GM21737 (cell line): Measurements from ENCODE around the gene ZDBF2.
"Not testable (repeated sequence)": the region's sequence is repeated elsewhere in the genome, so short reads cannot be mapped to it uniquely, and the experiment has no call there.

Experiments
- ATAC-seq: cut with Tn5 transposase; IDR thresholded peaks from one replicate; pipeline ENCODE4 v1.9.1; 2021; ENCODE audit warnings: mild to moderate bottlenecking, moderate library complexity; ENCODE audit not compliant: unreplicated experiment

Gene ZDBF2

GRCh38 chr2:206274434-206275311, at the start of gene ZDBF2:
Gene ZDBF2 (plus strand): TSS chr2:206274663. CDS start chr2:206281850, 7,187 bp downstream.
- peak; percentile 78 for ATAC-seq

GRCh38 chr2:206225435-206226232, 48.8 kb upstream of the ZDBF2 start:
- ATAC-seq = peak; percentile 90

GRCh38 chr2:206228636-206229035, 45.8 kb upstream of the ZDBF2 start:
- ATAC-seq = not testable (repeated sequence)

DNA sequence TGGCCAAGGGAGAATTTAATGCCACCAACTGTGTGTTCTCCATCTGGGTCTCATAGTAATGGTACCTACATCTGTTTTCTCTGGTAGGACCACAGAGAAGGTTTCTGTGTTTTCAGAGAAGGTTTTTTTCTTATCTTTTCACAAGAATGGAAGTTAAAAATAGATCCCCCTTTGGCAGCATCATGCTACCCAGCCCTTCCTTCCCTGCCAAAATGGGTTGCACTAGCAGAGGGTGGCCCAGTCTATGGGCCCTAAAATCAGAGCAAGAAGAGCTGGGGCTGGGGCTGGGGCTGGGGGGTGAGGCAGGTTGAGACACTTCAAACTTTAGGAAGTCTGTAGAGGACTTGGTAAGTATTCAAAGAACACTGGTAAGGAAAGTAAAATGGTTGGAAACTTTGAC, 44.8 kb upstream of the ZDBF2 start:
- no peak for ATAC-seq

DNA sequence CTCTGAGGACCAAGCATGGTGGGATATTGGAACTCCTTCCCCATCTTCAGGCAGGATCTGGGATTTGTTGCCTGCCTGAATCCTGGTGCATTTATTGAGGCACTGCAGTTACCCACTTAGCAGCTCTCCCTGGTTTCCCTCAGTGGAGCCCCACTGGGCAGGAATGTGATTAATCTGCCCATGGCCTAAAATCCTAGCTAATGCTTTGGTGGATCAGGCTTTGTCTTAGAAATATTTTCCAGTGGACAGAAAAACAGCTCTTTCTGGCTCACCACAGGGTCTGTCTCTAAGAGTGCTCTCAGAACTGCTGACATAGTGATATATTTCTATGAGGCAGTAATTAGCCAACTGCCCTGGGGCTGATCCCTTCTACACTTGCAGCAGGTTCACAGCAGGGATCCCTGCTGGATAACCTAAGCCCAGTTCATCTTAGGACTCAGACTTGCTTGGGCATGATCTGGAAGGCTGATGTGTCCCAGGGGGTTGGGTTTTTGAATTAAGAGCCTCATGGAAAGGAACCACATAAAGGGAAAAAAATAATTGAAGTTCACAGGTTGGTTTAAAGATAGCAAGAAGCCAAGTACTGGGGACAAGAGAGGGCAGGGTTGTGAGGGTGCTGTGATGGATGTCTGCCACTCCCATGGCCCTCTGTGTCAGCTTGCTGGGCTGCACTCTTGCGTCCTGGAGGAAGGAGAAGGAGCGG, 44.3 kb upstream of the ZDBF2 start:
- no peak for ATAC-seq

- no peak for ATAC-seq
Observed at GRCh38 chr2:206231669-206232286, 42.7 kb upstream of the ZDBF2 start.

DNA sequence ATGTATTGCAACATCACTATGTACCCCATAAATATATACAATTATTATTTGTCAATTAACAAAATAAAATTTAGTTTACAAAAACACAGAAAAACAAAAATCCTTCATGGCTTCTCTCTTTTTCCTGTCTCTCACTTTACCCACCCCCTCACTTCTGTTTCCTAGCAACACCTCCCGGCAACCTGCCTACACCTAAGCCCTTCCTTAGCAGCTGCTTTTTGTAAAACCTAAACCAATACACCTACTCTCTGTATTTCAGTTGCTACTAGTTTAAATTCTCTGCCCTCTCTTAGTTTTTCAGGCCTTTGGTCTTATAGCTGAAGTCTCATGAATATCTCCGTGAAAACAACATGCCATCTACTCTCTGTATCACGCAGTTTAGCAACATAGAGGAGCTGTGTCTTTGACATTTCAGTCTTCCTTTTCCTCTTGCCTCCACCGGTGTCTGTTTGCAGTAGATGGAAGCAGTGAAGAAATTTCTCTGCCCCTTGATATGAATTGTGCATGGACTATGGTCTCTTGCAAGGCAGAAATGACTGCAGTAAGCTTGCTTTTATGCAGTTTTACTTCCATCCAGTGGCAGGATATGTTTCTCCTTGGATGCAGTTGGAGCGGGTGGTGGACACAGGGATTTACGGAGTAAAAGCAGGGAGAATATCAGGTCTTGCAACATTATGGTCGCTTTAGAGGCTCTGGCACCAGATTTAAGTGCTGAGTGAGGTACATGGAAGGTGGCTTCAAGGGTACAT, 42.0 kb upstream of the ZDBF2 start:
- no peak for ATAC-seq

DNA sequence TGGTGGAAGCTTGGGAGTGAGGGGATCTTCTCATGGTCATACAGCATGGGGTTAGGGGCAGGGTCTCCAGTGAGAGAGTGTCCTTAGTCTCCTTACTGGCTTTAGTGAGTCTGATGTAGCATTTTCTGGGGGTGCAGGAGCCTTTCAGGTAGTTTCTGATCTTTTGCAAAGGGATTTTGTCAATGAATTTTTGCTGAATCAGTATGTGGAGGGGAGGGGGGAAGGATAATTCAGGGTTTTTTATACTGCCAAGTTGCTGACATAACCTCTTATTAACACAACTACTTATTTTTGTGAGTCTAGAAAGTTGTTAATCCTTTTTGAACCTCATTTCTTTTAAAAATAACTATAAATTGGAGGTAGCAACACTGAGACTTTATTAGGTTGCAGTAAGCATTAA, 35.3 kb upstream of the ZDBF2 start:
- no peak for ATAC-seq

DNA sequence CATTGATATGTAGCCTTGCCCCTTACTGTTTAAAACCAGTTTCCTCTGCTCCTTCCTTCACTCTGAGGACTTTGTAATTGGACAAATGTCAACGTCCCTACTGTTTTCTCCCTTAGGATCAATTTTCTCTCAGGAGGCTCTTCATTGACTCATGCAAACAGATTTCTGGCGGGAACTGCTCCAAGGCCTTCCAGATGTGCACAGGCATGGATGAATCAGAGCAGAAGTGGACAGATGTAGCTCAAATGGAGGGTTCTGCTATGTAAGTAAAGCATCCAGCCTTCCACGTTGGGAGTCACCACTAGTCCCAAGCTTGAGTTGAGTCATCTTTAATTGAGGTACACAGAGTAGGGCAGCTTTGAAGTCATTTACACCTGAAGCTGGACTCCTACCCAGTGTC, 34.1 kb upstream of the ZDBF2 start:
- no peak for ATAC-seq

GRCh38 chr2:206241736-206242135, 32.7 kb upstream of the ZDBF2 start:
- ATAC-seq = no peak

DNA sequence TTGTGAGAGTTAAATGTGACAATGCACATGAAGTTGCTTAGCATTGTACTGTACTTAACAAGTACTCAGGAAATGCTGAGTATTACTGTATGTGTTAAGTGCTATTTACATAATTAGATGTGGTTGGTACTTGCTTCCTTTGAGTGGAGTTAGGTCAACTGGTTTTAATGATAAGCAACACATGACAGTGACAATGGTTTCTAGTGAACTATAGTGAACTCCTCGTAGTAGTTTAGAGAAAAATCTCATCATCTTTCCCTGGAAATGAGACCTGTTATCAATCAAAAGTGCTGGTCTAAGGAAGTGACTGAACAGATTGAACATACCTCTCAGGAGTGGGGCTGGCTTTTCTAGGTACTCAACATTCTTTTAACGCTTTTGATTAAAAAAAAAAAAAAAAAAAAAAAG, 29.2 kb upstream of the ZDBF2 start:
- ATAC-seq = peak; percentile 54

- no peak for ATAC-seq
Observed at GRCh38 chr2:206250041-206250897, 24.2 kb upstream of the ZDBF2 start.

DNA sequence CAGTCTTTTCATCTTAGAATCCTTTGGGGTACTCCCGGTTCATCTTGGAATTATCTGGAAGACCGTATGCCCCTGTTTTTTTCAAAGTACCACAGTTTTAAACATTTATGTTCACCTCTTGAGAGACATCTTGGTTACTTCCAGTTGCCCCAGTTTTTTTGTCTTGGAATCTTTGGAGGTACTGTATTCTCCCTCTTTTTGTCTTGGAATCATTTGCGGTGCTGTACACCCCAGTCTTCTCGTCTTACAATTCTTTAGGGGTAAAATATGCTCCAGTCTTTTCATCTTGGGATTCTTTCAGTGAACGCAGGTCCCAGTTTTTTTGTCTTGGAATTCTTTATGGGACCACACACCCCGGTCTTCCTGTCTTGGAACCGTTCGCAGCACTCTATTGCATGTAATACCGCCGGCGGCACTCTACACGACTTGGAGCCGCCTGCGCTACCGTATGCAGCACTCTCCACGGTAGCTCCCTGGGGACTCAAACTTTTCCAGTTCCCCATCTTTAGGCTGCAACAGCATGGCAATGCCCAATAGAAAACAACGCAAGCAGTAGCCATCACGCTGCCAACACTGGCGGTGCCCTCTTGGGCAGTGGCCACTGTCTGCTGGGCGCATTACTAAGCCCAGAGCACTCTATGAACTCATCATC, 21.2 kb upstream of the ZDBF2 start:
- no peak for ATAC-seq

GRCh38 chr2:206253777-206254166, 20.7 kb upstream of the ZDBF2 start:
- ATAC-seq = no peak

DNA sequence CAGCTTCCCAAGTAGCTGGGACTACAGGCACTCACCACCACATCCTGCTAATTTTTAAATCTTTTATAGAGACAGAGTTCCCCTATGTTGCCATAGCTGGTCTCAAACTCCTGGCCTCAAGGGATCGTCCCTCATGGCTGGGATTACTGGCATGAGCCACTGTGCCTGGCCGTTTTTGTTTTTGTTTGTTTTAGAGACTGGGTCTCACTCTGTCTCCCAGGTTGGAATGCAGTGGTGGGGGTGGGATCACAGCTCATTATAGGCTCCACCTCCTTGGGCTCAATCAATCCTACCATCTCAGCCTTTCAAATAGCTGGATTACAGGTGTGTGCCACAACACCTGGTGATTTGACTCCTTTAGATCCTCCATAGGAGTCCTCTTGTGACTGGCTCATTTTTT, 19.5 kb upstream of the ZDBF2 start:
- no peak for ATAC-seq

GRCh38 chr2:206256706-206257205, 17.7 kb upstream of the ZDBF2 start:
- ATAC-seq = no peak

DNA sequence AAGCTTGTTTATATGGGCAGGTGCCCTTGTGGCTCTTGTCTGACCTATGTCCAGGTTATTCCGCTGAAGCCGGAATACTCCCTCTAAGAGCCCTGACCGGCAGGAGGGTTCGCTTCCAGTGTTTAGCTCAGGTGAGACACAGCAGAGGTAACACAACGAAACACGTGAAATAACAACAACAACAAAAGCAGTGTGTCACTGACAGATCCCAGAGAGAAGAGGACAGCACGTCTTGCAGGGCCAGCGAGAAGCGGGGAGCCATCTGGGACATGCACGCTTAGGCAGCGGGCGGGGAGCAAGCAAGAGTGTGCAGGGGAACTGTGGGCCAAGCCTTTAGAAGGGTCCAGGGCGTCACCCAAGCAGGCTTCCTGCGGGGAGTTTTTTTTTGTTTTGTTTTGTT, 17.1 kb upstream of the ZDBF2 start:
- no peak for ATAC-seq

DNA sequence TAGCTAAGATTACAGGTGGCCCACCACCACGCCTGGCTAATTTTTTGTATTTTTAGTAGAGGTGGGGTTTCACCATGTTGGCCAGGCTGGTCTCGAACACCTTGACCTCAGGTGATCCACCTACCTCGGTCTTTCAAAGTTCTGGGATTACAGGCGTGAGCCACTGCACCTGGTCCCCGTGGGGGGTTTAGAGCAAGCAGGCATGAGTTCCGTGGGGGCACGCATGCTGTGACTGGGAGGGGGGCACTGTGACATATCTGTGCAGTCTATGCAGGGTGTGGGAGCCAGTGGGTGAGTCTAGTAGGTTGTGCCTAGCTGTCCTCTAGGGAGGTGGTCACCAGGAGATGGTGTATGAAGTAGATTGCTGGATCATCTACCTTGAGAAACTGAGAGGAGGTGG, 16.6 kb upstream of the ZDBF2 start:
- ATAC-seq = no peak

- ATAC-seq = not testable (repeated sequence)
Observed at GRCh38 chr2:206258615-206259014, 15.8 kb upstream of the ZDBF2 start.
